B cell (primary cell): Measurements from ENCODE around the gene LIPC. TPM values are rescaled to one million over a fixed set of nuclear protein-coding genes. Genes with fewer than 3 reads are reported as not detected.

Experiments
- ATAC-seq: fragments of 200-7000 bp; cut with Tn5 transposase; one replicate; pipeline ENCODE4 v1.10.0; 2021; ENCODE audit warnings: low read depth, mild to moderate bottlenecking, moderate number of reproducible peaks, moderate library complexity
- CTCF ChIA-PET: fragments of 350-600 bp; sonication (Branson Sonifier 250); formaldehyde crosslinking; loops from one replicate; lab custom pipeline; 2021; ENCODE audit warnings: antibody characterized with exemption, inconsistent platforms; lab: Charles Lee
- POLR2A ChIA-PET: fragments of 350-600 bp; sonication (Branson Sonifier 250); formaldehyde crosslinking; loops from one replicate; lab custom pipeline; 2021; ENCODE audit warnings: antibody characterized with exemption; lab: Charles Lee
- DNase-seq: peaks from one replicate; pipeline ENCODE4 v3.0.0; 2013
- H2AFZ ChIP-seq: 2 replicates; pipeline ENCODE4 v1.6.1; 2012; ENCODE audit warnings: mild to moderate bottlenecking, low read depth, low read length; ENCODE audit not compliant: insufficient read depth, poor library complexity, severe bottlenecking
- H3K27ac ChIP-seq, 2 donors: 1 replicate in 1 of 2; 2 replicates in 1 of 2; pipeline ENCODE4 v1.5.1; 2012 to 2013; ENCODE audit warnings: low read length in 2 of 2, mild to moderate bottlenecking in 2 of 2, moderate library complexity in 1 of 2
- H3K27me3 ChIP-seq, 4 experiments: fragments of 200-600 bp in 1 of 4; sonication (generic) in 1 of 4; replicated peaks in 1 of 4; 1 replicate in 2 of 4; 2 replicates in 2 of 4; pipeline versions ENCODE4 v1.6.1 to v1.7.0; 2013 to 2016; ENCODE audit warnings: low read length in 3 of 4, mild to moderate bottlenecking in 2 of 4, mixed read lengths in 1 of 4, moderate library complexity in 1 of 4; ENCODE audit not compliant: insufficient read depth in 4 of 4, control insufficient read depth in 3 of 4; ENCODE audit errors: control extremely low read depth in 1 of 4
- H3K36me3 ChIP-seq, 2 experiments: replicated peaks in 1 of 2; 1 replicate in 1 of 2; 2 replicates in 1 of 2; pipeline versions ENCODE4 v1.6.1 to v1.7.1; 2013; ENCODE audit warnings: low read length in 1 of 2; ENCODE audit not compliant: insufficient read depth in 2 of 2, control insufficient read depth in 1 of 2; ENCODE audit errors: control extremely low read depth in 1 of 2, extremely low read depth in 1 of 2
- H3K4me1 ChIP-seq, 2 donors: fragments of 200-600 bp in 1 of 2; sonication (generic) in 1 of 2; 1 replicate in 1 of 2; 2 replicates in 1 of 2; pipeline versions ENCODE4 v1.5.1 to v1.6.1; 2013 to 2017; ENCODE audit warnings: low read length in 2 of 2; ENCODE audit not compliant: control insufficient read depth in 2 of 2, insufficient read depth in 2 of 2
- H3K4me2 ChIP-seq: replicated peaks from 2 replicates; pipeline ENCODE3; 2012; ENCODE audit warnings: mild to moderate bottlenecking, low read depth, low read length; ENCODE audit not compliant: poor library complexity, severe bottlenecking
- H3K4me3 ChIP-seq, 5 experiments: fragments of 200-600 bp in 1 of 5; sonication (generic) in 1 of 5; 1 replicate in 3 of 5; 2 replicates in 2 of 5; pipeline versions ENCODE4 v1.5.1 to v1.7.0; 2011 to 2016; ENCODE audit warnings: low read length in 4 of 5, mild to moderate bottlenecking in 4 of 5, low read depth in 2 of 5, control low read depth in 1 of 5, moderate library complexity in 1 of 5; ENCODE audit not compliant: insufficient read depth in 1 of 5; ENCODE audit errors: control extremely low read depth in 1 of 5, extremely low read depth in 1 of 5
- H3K79me2 ChIP-seq: fragments of 200-600 bp; sonication (generic); one replicate; pipeline ENCODE4 v1.6.0; 2016; ENCODE audit warnings: low read length; ENCODE audit not compliant: control insufficient read depth, insufficient read depth
- H3K9ac ChIP-seq: fragments of 200-600 bp; sonication (generic); 2 replicates; pipeline ENCODE4 v1.6.1; 2017; ENCODE audit warnings: mild to moderate bottlenecking, low read length, moderate library complexity
- H3K9me3 ChIP-seq, 3 donors: one replicate each; pipeline versions ENCODE4 v1.6.1 to v1.7.1; 2013; ENCODE audit warnings: low read length in 2 of 3; ENCODE audit not compliant: control insufficient read depth in 2 of 3, insufficient read depth in 1 of 3; ENCODE audit errors: control extremely low read depth in 1 of 3
- H4K20me1 ChIP-seq: 2 replicates; pipeline ENCODE4 v1.6.0; 2012; ENCODE audit warnings: mild to moderate bottlenecking, low read length; ENCODE audit not compliant: insufficient read depth, control insufficient read depth, poor library complexity, severe bottlenecking
- H3K27ac Mint-ChIP-seq: one replicate; pipeline ENCODE4 v1.8.0; 2021; ENCODE audit warnings: mixed read lengths
- H3K27me3 Mint-ChIP-seq: one replicate; pipeline ENCODE4 v1.8.0; 2021; ENCODE audit warnings: mixed read lengths
- H3K4me1 Mint-ChIP-seq: one replicate; pipeline ENCODE4 v1.8.0; 2021; ENCODE audit warnings: mixed read lengths
- H3K4me3 Mint-ChIP-seq: one replicate; pipeline ENCODE4 v1.8.0; 2021; ENCODE audit warnings: mixed read lengths
- H3K9me3 Mint-ChIP-seq: one replicate; pipeline ENCODE4 v1.8.0; 2022; ENCODE audit warnings: mixed read lengths; ENCODE audit not compliant: insufficient read depth
- EZH2 ChIP-seq: IDR thresholded peaks from 2 replicates; pipeline ENCODE4 v1.6.1; 2012; ENCODE audit warnings: borderline replicate concordance, low read depth, mild to moderate bottlenecking, moderate library complexity, low read length; ENCODE audit not compliant: insufficient read depth, poor library complexity, severe bottlenecking
- WGBS: methylation state at CpG from one replicate; pipeline ENCODE4 v1.1.5; 2013; ENCODE audit warnings: missing lambda C conversion rate; ENCODE audit not compliant: insufficient coverage; 5-methylcytosine and 5-hydroxymethylcytosine counted together
- intact Hi-C: fragments of 100-400 bp; cut with micrococcal nuclease; formaldehyde crosslinking; loops from one replicate; pipeline ENCODE4 v1.10.0; 2022
- polyA plus RNA-seq: library from polyadenylated mRNA; depleted of rRNA; stranded (reverse); fragments of >200 nt; gene quantifications from 2 replicates; pipeline ENCODE4 v1.2.3, GENCODE V29; 2012
- total RNA-seq, 2 donors: library from RNA; stranded (reverse); fragments of 120-200 nt in 1 of 2; gene quantifications; 1 replicate in 1 of 2; 2 replicates in 1 of 2; pipeline versions ENCODE4 v1.2.3 to v1.2.4, GENCODE V29; 2013 to 2022
- TF ChIP-seq, protein P1 (sequence below): fragments of 200-600 bp; IDR thresholded peaks from one replicate; pipeline ENCODE4 v1.8.0; 2022; ENCODE audit warnings: antibody characterized with exemption, mild to moderate bottlenecking

Gene LIPC
- total and polyA plus RNA-seq, 2 donors (not counting 1 experiment from before 2014, with no cell fraction given): not detected

DNA sequence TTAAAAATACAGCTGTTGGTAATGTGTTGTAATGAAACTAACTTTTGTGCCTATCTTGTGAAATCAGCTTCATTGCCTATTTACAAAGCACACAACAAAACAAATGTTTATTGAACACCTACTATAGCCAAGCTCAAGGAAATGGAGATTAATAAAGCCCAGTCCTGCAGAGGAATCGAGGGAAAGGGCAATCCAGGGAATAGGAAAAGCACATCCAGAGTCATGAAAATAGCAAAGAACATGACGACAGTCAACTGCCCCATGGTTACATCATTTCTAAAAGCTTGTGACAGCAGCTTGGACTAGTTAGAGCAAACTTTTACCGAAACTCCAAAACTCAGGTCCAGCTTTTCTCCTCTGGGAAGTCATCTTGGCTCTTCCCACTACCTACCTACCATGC is 157.3 kb downstream of the LIPC start:
- ChIA-PET CTCF (no interaction called here), POLR2A (no interaction called here)

DNA sequence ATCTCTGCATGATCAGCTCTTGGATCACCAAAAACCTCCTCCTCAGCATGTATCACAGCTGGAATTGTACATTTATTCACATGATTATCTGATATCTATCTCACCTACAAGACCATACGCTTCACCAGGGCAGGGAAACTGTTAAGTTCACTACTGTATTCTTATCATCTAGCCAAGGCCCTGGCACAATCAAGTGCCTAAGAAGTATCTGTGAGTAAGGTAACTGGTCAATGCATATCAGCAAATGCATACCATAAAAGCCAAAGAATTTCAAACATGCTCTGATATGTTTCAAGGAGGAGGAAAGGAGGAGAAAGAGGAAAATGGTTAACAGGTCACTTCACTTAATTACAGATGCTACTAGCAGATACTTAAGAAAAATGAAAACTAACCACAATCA is 158.4 kb downstream of the LIPC start:
- Histone ChIP-seq H3K4me3 (no peak overlapping the region), H3K27ac (no peak overlapping the region), H4K20me1 (no peaks in the 10 kb centered on the region), H3K4me2 (no peak overlapping the region), H2AFZ (no peak overlapping the region), H3K4me1 (peaks cover 9% of the 10 kb centered on the region in 2 donors), H3K9ac (no peak overlapping the region), H3K27me3 (peaks cover 0 to under 1% (median 0%) of the 10 kb centered on the region in 4 experiments), H3K79me2 (no peaks in the 10 kb centered on the region), H3K36me3 (peaks cover 4 to 5% of the 10 kb centered on the region in 2 experiments), H3K9me3 (no peaks in the 10 kb centered on the region)
- POLR2A ChIA-PET: no interaction called here
- no peak overlapping the region for H3K4me3 Mint-ChIP-seq
- H3K27ac Mint-ChIP-seq: no peak overlapping the region
- intact Hi-C loops: no loop called here
- H3K4me1 Mint-ChIP-seq: peaks cover 10% of the 10 kb centered on the region
- no peak for DNase-seq
- WGBS: no CpG with 5 or more reads among the region's 1 CpG
- ATAC-seq: no peak
- TF ChIP-seq EZH2: no peak
- TF ChIP-seq, protein P1, sequence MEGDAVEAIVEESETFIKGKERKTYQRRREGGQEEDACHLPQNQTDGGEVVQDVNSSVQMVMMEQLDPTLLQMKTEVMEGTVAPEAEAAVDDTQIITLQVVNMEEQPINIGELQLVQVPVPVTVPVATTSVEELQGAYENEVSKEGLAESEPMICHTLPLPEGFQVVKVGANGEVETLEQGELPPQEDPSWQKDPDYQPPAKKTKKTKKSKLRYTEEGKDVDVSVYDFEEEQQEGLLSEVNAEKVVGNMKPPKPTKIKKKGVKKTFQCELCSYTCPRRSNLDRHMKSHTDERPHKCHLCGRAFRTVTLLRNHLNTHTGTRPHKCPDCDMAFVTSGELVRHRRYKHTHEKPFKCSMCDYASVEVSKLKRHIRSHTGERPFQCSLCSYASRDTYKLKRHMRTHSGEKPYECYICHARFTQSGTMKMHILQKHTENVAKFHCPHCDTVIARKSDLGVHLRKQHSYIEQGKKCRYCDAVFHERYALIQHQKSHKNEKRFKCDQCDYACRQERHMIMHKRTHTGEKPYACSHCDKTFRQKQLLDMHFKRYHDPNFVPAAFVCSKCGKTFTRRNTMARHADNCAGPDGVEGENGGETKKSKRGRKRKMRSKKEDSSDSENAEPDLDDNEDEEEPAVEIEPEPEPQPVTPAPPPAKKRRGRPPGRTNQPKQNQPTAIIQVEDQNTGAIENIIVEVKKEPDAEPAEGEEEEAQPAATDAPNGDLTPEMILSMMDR: no peak
- CTCF ChIA-PET: no interaction called here
- H3K27me3 Mint-ChIP-seq: no peaks in the 10 kb centered on the region
- H3K9me3 Mint-ChIP-seq: no peaks in the 10 kb centered on the region

More for the DNA sequence above, 157.3 kb downstream of the LIPC start:
- Histone ChIP-seq H2AFZ (no peak overlapping the region), H3K27me3 (peaks cover 0 to 9% (median 0%) of the 10 kb centered on the region in 4 experiments), H3K4me3 (no peak overlapping the region), H3K36me3 (no peaks in the 10 kb centered on the region), H3K9me3 (no peaks in the 10 kb centered on the region), H3K4me2 (no peak overlapping the region), H3K9ac (no peak overlapping the region), H3K79me2 (no peaks in the 10 kb centered on the region), H4K20me1 (no peaks in the 10 kb centered on the region), H3K27ac (no peak overlapping the region), H3K4me1 (peaks cover 12 to 13% of the 10 kb centered on the region in 2 donors)
- no peak for TF ChIP-seq EZH2
- TF ChIP-seq, protein P1: no peak
- no peak overlapping the region for H3K4me3 Mint-ChIP-seq
- peaks cover 16% of the 10 kb centered on the region for H3K4me1 Mint-ChIP-seq
- DNase-seq (no peak), ATAC-seq (no peak)
- no peaks in the 10 kb centered on the region for H3K9me3 Mint-ChIP-seq
- H3K27me3 Mint-ChIP-seq: peaks cover 7% of the 10 kb centered on the region
- 91% methylated on average over 3 of the region's 3 CpGs for WGBS
- intact Hi-C loops: no loop called here
- no peak overlapping the region for H3K27ac Mint-ChIP-seq
